ENCODE measurements around the gene DNAH12. TPM values are rescaled to one million over a fixed set of nuclear protein-coding genes. Genes with fewer than 3 reads are reported as not detected.

The DNAH12 gene
- total RNA-seq, 6 experiments from 2014 or later, result under 0.01 to 0.29 (median 0.18) TPM; not detected in 1

DNA sequence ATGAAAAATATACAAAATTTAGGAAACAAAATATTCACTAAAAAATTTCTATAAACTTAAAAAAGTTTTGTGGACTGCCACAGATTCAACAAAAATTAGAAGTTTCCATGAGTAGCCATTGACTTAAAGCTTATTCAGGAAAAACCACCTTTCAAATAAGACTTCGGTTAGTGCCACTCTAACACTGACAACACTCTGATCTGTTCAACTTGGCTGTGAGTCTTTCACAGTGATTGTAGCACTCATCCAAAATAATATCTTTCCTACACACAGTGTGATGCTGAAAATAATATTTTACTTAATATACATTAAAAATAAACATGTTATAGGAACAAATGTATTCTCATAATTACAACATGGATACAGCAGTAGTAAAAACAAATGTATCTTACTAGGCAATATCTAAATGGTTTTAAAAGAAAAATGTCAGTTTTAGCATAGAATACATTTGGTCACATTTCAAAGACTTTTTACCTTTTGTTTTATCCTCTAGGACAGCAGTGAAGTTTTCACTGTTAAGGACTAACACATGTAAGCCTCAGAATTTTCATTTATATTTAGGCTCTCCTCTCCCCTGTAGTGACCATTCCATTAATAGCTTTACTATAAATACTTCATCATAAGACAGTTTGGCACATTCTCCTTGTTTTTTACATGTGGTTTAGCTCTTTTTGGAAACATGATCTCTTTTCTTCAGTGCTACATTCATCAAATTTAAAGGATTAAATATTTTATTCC is 251.8 kb downstream of the DNAH12 start, which contains the start of gene ASB14:
Gene ASB14 (minus strand): TSS at position 527 of the 738 bp plus-strand sequence. CDS start 652 bp downstream, outside the sequence.
- Histone ChIP-seq H3K4me1 (no peaks in the 10 kb centered on the region), H3K27me3 (no peaks in the 10 kb centered on the region), H3K4me3 (no peak within 1 kb of the TSS), H3K27ac (no peak within 1 kb of the TSS), H3K36me3 (no peaks in the 10 kb centered on the region), H3K9me3 (no peaks in the 10 kb centered on the region)
- intact Hi-C loops (cut with DNase I), result no loop called here
- DNase-seq, result no peak
- TF ChIP-seq, protein P1, sequence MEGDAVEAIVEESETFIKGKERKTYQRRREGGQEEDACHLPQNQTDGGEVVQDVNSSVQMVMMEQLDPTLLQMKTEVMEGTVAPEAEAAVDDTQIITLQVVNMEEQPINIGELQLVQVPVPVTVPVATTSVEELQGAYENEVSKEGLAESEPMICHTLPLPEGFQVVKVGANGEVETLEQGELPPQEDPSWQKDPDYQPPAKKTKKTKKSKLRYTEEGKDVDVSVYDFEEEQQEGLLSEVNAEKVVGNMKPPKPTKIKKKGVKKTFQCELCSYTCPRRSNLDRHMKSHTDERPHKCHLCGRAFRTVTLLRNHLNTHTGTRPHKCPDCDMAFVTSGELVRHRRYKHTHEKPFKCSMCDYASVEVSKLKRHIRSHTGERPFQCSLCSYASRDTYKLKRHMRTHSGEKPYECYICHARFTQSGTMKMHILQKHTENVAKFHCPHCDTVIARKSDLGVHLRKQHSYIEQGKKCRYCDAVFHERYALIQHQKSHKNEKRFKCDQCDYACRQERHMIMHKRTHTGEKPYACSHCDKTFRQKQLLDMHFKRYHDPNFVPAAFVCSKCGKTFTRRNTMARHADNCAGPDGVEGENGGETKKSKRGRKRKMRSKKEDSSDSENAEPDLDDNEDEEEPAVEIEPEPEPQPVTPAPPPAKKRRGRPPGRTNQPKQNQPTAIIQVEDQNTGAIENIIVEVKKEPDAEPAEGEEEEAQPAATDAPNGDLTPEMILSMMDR (IDR thresholded peaks at IDR 0.05), result no peak
- no peak for TF ChIP-seq POLR2A (IDR thresholded peaks at IDR 0.05)
- ATAC-seq, result no peak
- 83% methylated on average over 1 of the region's 1 CpG for WGBS (ENCODE audit: insufficient coverage, low coverage, low lambda C conversion rate, missing lambda C conversion rate)

DNA sequence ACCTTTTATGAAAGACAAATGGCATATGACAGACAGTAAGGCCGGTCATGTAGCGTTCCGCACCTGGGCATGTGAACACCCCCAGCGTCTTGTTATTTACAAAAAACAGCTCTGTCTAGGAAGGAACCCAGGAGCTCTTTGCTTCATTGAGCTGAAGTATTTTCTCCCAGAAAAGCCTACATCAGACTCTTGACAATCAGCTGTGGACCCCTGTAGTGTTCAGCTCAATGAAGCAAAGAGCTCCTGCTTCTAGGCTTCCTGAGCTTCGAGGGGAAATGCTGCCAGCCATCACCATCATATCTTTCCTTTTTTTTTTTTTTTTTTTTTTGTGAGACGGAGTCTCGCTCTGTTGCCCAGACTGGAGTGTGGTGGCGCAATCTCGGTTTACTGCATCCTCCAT is 255.7 kb downstream of the DNAH12 start:
- Histone ChIP-seq H3K27ac (no peak overlapping the region), H3K9me3 (no peaks in the 10 kb centered on the region), H3K4me1 (no peaks in the 10 kb centered on the region), H3K27me3 (no peaks in the 10 kb centered on the region), H3K36me3 (no peaks in the 10 kb centered on the region), H3K4me3 (no peak overlapping the region)
- ATAC-seq, result no peak
- no peak for DNase-seq
- TF ChIP-seq POLR2A (IDR thresholded peaks at IDR 0.05), result no peak
- 97% methylated on average over 6 of the region's 9 CpGs for WGBS (ENCODE audit: insufficient coverage, low coverage, low lambda C conversion rate, missing lambda C conversion rate)
- intact Hi-C loops (cut with DNase I), result no loop called here

DNA sequence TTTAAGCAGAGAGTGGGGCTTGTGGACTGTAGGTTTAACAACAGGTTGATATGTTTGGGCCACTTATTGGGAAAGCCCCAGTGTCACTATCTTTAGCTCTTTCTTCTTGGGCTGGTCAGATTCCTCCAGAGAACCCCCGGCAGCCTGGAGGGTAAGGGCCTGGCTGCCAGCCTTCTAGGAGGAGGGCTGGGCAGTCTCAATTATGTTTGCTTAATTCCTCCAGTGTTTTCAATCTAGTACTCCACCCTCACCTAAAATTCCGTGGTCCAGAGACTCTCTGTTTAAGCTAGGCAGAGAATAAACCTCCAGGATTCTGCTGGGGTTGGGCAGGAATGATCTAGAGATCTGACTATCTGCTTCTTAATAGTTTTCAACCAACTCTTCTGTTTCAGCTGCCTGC is 256.9 kb downstream of the DNAH12 start:
- Histone ChIP-seq H3K4me3 (no peak overlapping the region), H3K9me3 (no peaks in the 10 kb centered on the region), H3K27ac (no peak overlapping the region), H3K4me1 (no peaks in the 10 kb centered on the region), H3K36me3 (no peaks in the 10 kb centered on the region), H3K27me3 (no peaks in the 10 kb centered on the region)
- no peak for DNase-seq
- no peak for TF ChIP-seq POLR2A (IDR thresholded peaks at IDR 0.05)
- TF ChIP-seq, protein P1 (IDR thresholded peaks at IDR 0.05), result no peak
- no peak for ATAC-seq
- intact Hi-C loops (cut with DNase I), result no loop called here
- 65% methylated on average over 2 of the region's 2 CpGs for WGBS (ENCODE audit: insufficient coverage, low coverage, low lambda C conversion rate, missing lambda C conversion rate)

DNA sequence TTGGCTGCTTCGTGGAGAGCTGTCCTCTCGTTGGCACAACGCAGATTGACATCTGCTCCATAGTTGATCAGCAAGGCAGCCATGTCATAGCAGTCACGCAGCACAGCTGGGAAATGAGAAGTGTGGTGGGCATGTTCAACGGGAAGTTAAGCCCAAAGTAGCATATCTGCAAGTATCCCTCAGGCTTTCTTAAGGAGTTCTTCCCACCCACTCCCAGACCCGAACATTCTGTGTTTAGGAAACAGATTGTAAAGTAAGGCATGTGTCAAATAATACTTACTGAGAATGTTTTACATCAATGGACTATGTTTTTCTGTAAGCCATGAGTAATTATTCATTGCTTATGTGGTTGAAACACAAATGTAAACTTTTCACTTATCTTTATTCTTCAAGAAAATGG is 260.8 kb downstream of the DNAH12 start:
- WGBS (ENCODE audit: insufficient coverage, low coverage, low lambda C conversion rate, missing lambda C conversion rate), result 73% methylated on average over 6 of the region's 6 CpGs

DNA sequence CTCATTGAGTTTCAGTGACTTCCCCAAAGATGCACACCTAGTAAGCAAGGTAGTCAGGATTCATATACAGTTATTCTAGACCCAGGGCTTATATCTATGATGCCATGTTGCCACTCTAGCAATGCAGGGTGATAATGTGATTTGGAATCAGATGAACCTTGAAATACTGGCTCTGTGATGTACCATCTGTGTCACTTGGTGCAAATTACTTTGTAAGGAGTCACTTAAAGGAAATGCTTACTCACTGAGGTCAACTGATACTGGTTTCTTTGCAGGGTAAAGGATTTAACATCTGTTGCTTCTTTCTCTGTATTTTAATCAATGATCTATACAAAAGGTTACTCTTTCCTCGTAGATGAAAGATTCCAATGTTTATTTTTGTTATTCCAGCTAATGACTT is 262.4 kb downstream of the DNAH12 start:
- H3K9me3 ChIP-seq, result no peaks in the 10 kb centered on the region
- intact Hi-C loops (cut with DNase I), result no loop called here
- WGBS (ENCODE audit: insufficient coverage, low coverage, low lambda C conversion rate, missing lambda C conversion rate), result 28% methylated on average over 1 of the region's 1 CpG
- H3K27ac ChIP-seq, result no peak overlapping the region
- TF ChIP-seq, protein P1 (IDR thresholded peaks at IDR 0.05), result no peak
- TF ChIP-seq POLR2A (IDR thresholded peaks at IDR 0.05), result no peak
- no peak overlapping the region for H3K4me3 ChIP-seq
- H3K4me1 ChIP-seq, result peaks cover 0 to 2% (median 0%) of the 10 kb centered on the region in 4 donors
- no peaks in the 10 kb centered on the region for H3K27me3 ChIP-seq
- ATAC-seq (no peak), DNase-seq (no peak)
- H3K36me3 ChIP-seq, result no peaks in the 10 kb centered on the region

More for the DNA sequence above, 260.8 kb downstream of the DNAH12 start:
- ATAC-seq (no peak), DNase-seq (no peak)
- Histone ChIP-seq H3K4me3 (no peak overlapping the region), H3K27ac (no peak overlapping the region), H3K4me1 (peaks cover 0 to 2% (median 0%) of the 10 kb centered on the region in 4 donors), H3K36me3 (no peaks in the 10 kb centered on the region), H3K9me3 (no peaks in the 10 kb centered on the region), H3K27me3 (no peaks in the 10 kb centered on the region)
- TF ChIP-seq POLR2A (IDR thresholded peaks at IDR 0.05), result no peak
- TF ChIP-seq, protein P1 (IDR thresholded peaks at IDR 0.05), result no peak
- intact Hi-C loops (cut with DNase I), result no loop called here

Data from right lobe of liver (tissue), 6 donors.